ENCODE measurements around the gene RASGRF2.

DNA sequence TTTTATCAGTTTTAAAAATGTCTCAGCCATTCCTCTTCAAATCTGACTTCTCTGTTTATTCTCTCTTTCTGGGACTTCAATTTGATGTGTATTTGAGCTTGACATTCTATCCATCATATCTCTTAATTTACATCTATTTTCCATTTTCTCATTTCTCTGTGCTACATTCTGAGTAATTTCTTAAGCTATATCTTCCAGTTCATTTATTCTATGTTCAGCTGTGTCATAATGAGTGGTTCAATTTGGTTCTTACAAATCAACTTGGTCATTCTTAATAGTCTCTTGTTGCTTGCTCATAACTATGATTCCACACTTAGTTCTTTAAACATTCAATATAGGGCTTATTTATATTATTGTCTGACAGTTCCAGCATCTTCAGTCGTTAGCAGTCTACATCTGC is 289.8 kb downstream of the RASGRF2 start:
- TF ChIP-seq, protein P1, sequence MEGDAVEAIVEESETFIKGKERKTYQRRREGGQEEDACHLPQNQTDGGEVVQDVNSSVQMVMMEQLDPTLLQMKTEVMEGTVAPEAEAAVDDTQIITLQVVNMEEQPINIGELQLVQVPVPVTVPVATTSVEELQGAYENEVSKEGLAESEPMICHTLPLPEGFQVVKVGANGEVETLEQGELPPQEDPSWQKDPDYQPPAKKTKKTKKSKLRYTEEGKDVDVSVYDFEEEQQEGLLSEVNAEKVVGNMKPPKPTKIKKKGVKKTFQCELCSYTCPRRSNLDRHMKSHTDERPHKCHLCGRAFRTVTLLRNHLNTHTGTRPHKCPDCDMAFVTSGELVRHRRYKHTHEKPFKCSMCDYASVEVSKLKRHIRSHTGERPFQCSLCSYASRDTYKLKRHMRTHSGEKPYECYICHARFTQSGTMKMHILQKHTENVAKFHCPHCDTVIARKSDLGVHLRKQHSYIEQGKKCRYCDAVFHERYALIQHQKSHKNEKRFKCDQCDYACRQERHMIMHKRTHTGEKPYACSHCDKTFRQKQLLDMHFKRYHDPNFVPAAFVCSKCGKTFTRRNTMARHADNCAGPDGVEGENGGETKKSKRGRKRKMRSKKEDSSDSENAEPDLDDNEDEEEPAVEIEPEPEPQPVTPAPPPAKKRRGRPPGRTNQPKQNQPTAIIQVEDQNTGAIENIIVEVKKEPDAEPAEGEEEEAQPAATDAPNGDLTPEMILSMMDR (IDR thresholded peaks at IDR 0.05 in 8 of 11, conservative IDR thresholded peaks at IDR 0.05 in 3 of 11), result no peak
- TF ChIP-seq POLR2AphosphoS5 (IDR thresholded peaks at IDR 0.05), result no peak

Data from spleen (tissue), 7 donors.